Measurements from ENCODE around the gene CPNE8.
A peak's percentile ranks its signal among the peaks of the same experiment; 100 is the strongest.

Gene CPNE8

GRCh38 chr12:38905480-38906351 is at the start of gene CPNE8:
CPNE8 (minus strand) TSS chr12:38905591; CDS start chr12:38905534, 57 bp downstream.
- peak in 1 of 3 donors; percentile 30 for DNase-seq (ENCODE audit: low read depth in 3 of 3, low spot score in 1 of 3)

DNA sequence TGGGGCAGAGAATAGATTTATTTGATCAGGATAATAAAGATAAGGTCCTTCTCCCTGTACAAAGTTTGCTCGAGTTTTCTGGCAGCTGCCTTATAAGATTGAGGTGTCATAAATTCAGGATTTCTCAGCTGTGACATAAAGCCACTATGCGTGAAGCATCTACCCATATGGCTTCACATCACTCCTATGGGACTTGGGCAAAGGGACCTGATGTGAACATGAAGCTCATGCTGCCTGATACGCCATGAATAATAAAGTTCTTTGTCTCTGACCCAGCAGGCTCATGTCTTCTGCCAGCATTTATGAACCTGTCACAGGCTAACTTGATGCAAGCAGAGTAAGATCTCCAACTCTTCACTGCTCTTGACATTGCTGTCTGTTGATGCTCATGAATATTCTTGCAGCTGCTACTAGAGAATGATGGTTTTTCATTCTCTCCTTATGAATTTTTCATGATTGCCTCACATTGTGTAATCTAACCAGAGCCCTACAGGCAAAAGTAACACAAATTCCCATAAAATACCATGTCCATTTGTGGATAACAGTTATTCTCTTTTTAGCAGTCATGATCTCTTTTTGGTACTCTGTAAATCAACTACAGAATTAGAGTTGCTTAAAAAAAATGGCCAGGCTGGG is 49.0 kb upstream of the CPNE8 start:
- DNase-seq (ENCODE audit: low read depth in 3 of 3, low spot score in 1 of 3): no peak

DNA sequence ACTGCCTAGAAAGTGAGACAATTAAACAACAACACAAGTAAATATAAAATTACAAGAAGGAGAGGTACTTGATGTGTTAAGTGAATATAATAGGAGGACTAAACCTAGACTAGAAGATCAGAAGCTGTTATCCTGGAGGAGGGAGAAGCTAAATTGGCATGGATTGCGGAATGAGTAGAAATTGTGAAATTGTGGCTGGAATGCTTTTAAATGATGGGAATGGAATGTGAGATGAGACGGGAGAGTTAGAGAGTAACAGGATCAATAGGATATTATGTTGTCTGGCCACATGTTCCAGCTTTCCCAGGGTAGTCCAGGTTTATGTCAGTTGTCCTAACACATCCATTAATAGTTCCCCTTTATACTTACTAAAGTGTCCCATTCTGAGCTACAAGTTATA is 44.0 kb upstream of the CPNE8 start:
- no peak for DNase-seq (ENCODE audit: low read depth in 3 of 3, low spot score in 1 of 3)

- no peak for DNase-seq (ENCODE audit: low read depth in 3 of 3, low spot score in 1 of 3)
Observed at GRCh38 chr12:38934686-38935085, 29.3 kb upstream of the CPNE8 start.

GRCh38 chr12:38934078-38934584 is 28.7 kb upstream of the CPNE8 start:
- DNase-seq (ENCODE audit: low read depth in 3 of 3, low spot score in 1 of 3): no peak

DNA sequence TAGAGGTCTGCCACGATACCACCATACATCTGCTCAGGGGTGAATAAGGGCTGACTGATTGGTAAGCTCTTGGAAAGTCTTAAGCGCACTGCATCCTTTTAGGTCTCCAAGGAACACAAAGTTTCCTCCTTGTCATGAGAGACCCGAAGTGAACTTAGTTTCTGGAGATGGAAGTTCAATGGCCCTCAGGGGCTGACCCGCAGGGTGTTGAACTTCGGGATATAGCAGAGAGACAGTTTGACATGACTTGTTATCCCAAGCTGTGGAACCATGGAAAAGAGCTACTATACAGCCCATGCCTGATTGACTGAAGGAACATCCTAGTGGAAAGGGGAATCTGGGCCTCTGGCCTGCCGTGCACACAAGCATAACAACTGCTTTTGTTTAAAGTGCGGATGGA is 26.9 kb upstream of the CPNE8 start:
- no peak for DNase-seq (ENCODE audit: low read depth in 3 of 3, low spot score in 1 of 3)

GRCh38 chr12:38931461-38931860 is 26.1 kb upstream of the CPNE8 start:
- DNase-seq (ENCODE audit: low read depth in 3 of 3, low spot score in 1 of 3): no peak

DNA sequence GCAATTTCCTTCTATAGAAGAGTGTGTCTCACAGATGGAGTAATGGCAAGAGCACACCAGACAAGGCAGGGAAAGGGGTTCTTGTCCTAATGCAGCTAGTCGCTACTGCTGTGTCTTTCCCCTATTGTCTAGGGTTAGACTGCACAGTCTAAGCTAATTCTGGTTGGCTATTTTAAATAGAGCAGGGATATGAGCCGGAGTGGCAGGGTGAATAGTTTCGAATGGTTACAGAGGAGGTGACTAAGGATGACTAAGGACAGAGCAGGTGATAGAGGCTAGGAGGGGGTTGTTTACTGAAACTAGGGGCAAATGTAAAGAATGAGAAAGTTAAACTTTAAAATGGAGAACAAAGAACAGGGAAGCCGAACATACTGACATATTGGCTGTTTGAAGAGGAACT is 25.6 kb upstream of the CPNE8 start:
- DNase-seq (ENCODE audit: low read depth in 3 of 3, low spot score in 1 of 3): no peak

DNA sequence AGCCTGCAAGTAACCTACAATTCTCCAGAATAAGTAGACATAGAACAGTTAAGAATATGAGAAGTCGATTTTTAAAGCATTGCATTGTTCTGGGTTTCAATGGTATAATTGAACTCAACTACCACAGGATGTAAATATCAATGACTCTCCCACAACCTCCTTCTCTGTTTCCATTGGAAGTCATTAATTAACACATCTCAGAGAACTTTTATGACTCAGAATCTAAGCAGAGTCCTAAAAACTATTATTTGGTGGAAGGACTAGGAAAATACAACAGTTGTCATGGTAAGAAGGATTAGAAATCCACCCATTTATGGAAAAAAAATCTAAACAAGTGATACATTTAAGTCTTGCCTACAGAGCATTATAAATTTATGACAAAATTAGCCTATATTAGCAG is 21.1 kb upstream of the CPNE8 start:
- no peak for DNase-seq (ENCODE audit: low read depth in 3 of 3, low spot score in 1 of 3)

DNA sequence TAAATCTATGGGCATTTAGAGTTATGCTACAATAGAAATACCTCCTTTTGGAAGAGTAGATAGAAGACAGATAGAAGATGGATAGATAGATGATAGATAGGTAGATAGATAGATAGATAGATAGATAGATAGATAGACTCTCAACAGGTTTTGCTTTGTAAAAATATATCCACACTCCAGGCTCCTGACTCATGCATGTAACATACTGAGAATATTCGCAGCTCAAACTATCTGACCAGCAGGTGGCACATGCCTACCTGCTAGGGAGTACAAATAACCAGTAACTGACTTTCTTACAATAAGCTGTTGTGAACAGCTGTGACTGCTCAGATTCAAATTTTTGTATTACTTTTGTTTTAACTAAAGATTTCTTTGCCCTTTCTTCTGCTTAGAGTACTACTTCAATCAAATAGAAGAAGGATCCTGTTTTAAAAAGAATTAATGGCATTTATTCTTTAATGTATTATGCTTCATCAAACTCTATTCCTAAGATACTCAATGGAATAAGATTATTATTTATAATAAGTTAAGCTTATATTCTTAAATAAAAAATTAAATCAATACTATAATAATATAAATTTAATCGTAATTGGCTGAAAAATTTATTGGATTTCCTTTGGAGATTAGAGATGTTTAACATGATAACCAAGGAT is 15.8 kb upstream of the CPNE8 start:
- DNase-seq (ENCODE audit: low read depth in 3 of 3, low spot score in 1 of 3): no peak

DNA sequence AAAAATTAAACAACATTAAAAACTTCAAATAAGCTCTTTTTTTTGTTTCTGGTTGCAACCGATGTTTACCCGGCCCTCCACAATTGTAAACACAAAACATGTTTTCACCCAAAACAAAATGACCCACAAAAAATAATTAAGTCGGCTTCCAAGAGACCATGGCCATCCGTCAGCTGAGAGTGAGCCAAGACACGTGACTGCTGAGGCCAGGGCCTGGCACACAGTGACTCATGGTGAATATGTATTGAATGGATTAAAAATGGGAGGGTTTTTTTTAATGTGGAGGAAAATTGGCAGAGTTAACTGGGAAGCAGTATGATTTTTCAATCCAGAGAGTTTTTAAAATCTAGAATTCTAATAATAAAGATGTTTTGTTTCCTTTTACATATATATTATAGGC is 13.8 kb upstream of the CPNE8 start:
- no peak for DNase-seq (ENCODE audit: low read depth in 3 of 3, low spot score in 1 of 3)

DNA sequence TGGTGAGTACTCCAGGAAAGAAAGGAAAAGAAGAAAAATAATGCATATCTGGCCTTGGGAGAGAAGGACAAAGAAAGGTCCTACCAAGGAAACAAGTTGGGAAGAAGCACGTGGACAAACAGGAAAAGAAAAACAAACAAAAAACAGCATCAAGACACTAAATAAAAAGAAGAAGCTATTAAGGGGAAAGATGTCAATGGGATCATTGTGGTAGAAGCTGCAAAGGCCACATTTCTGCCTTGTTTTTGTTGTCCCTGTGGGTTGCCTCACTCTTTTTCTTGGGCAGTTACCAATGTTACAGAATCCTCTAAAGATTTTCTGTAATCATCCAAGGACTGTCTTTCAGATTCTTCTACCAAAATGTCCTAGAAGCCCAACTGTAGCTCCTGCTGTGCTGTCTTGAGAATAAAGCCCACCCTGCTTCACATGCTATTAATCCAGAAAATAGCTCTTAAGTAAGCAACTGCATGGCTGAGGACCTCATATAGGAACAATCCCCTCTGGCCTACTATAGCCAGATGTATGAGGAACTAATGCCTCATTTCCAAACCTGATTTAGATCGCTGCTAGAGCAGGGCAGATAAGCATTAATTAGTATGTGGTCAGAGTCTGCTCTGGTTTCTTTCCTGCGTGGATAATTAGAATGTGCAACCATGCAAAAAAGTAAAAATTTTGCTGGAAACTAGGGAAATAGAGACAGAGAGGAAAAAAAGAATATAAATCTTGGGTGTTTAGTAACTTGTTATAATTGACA is 10.2 kb upstream of the CPNE8 start:
- no peak for DNase-seq (ENCODE audit: low read depth in 3 of 3, low spot score in 1 of 3)

- DNase-seq (ENCODE audit: low read depth in 3 of 3, low spot score in 1 of 3): no peak
Observed at GRCh38 chr12:38912116-38912515, 6.7 kb upstream of the CPNE8 start.

- DNase-seq (ENCODE audit: low read depth in 3 of 3, low spot score in 1 of 3): no peak
Observed at GRCh38 chr12:38911611-38912010, 6.2 kb upstream of the CPNE8 start.

DNA sequence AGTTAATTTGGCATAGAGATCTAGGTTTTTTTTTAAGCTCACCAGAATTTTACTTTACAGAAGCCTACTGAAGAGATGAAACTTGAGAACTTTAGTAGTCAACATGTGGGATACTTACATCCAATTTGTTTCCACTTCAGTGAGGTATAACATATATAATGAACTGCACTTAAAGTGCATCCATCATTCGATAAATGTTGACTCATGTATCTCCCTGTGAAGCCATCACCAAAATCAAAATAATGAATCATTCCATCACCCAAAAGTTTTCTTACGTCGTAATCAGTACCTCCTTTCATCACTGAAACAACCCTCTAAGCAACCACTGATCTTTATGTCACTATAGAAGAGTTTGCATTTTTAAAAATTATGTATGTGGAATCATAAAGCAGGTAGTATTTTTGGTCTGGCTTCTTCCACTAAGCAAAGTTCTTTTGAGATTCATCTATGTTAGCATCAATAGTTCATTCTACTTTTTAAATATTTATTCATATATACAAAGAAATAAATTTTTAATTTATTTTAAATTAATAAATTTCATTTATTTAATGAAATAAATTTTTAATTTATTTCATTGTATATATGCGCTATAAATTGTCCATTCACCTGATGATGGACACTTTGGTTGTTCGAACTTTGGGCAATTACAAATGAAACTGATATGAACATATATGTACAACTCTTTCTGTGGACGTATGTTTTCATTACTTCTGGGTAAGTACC is 2.0 kb upstream of the CPNE8 start:
- DNase-seq (ENCODE audit: low read depth in 3 of 3, low spot score in 1 of 3): no peak

DNA sequence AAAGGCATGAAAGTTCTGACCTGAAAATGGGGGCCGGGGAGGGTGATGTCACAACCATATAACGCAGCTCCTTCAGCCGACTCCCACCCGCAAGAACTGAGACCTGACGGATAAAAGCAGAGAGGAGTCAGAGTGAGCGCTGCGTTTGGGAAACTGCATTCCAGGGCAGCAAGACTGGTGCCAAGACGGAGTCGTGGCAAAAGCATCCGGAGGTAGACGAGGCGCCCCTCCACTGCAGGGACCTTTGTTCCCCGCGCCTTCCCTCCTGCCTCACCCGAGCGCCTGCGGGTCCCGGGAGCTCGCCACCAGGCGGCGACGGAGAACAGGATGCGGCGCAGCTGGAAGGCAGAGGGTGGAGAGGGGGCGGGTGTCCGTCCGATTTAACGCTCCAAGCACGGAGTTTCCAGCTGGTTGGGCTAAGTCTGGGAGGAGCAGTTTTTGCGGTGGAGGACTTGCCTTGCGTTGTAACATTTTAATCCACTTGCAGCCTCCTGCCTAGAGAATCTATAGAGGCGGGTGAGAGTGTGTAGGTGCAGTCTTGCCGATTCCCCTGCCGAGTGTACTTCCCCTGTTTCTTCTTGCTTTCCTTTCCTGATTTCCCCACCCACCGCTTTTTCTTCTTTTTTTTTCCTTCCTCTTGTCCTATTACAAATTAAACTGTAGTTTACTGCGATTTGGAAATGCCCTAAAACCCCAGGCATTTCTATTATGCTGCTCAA is 1.2 kb upstream of the CPNE8 start:
- DNase-seq (ENCODE audit: low read depth in 3 of 3, low spot score in 1 of 3): peak in 1 of 3 donors; percentile 58

DNA sequence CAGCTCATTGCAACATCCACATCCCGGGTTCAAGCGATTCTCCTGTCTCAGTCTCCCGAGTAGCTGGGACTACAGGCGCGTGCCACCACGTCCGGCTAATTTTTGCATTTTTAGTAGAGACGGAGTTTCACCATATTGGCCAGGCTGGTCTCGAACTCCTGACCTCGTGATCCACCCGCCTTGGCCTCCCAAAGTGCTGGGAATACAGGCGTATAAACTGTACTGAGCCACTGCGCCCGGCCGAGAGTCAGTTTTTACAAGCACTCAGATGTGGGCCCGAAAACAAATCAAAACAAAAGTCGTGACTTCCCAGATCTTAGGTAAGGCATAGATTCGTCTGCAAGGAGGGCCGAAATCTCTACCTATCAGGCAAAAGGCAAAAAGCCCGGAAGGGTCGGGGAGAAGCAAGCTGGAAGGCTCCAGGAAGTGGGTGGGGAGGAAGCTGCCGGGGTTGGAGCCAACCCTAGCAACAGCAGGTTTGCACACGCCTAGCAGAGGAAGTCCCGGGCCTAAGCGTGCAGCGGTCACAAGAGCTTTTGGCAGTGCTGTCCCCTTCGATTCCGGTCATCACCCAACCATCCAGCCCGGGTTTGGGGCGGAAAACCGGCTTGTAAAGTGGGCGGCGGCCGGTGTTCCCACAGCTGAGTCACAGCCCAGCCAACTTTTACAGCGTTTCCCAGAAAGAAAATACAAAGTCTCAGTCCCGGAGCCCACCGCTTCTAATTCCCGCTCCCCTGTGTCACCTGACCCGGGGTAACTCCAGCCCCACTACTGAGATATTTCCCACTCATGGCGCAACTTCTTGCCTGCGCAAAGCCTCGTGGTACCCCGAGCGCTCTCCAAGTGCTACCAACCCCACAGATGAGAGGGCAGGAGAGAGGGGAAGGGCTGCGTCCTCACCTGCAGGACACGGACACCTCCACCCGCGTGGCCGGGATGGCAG is 583 bp downstream of the CPNE8 start:
- DNase-seq (ENCODE audit: low read depth in 3 of 3, low spot score in 1 of 3): peak in 1 of 3 donors; percentile 12

- no peak for DNase-seq (ENCODE audit: low read depth in 3 of 3, low spot score in 1 of 3)
Observed at GRCh38 chr12:38903596-38903995, 1.8 kb downstream of the CPNE8 start.
